ACC112 (cell line): ENCODE measurements around the gene SLC22A8.
A peak's percentile ranks its signal among the peaks of the same experiment; 100 is the strongest.
"Not testable (repeated sequence)": the region's sequence is repeated elsewhere in the genome, so short reads cannot be mapped to it uniquely, and the experiment has no call there.

Experiments used
- H2AFZ ChIP-seq: fragments of 200-600 bp; sonication (generic); one replicate; pipeline ENCODE4 v1.6.0; 2017; ENCODE audit warnings: antibody characterized with exemption, low read length; ENCODE audit not compliant: unreplicated experiment
- H3K27ac ChIP-seq: fragments of 200-600 bp; sonication (generic); 2 replicates; pipeline ENCODE4 v1.5.1; 2014; ENCODE audit warnings: low read depth, mild to moderate bottlenecking, antibody characterized with exemption, low read length, moderate library complexity
- H3K27me3 ChIP-seq: fragments of 200-600 bp; sonication (generic); 2 replicates; pipeline ENCODE4 v1.6.1; 2014; ENCODE audit warnings: mild to moderate bottlenecking, antibody characterized with exemption, low read length, moderate library complexity, mixed read lengths; ENCODE audit not compliant: insufficient read depth
- H3K36me3 ChIP-seq: fragments of 200-600 bp; sonication (generic); 2 replicates; pipeline ENCODE4 v1.6.1; 2016; ENCODE audit warnings: mild to moderate bottlenecking, antibody characterized with exemption, low read length, moderate library complexity, mixed read lengths; ENCODE audit not compliant: insufficient read depth
- H3K4me1 ChIP-seq: fragments of 200-600 bp; sonication (generic); one replicate; pipeline ENCODE4 v1.6.1; 2016; ENCODE audit warnings: low read length, mixed read lengths; ENCODE audit not compliant: insufficient read depth, unreplicated experiment, control insufficient read depth
- H3K4me3 ChIP-seq: fragments of 200-600 bp; sonication (generic); 2 replicates; pipeline ENCODE4 v1.5.1; 2014; ENCODE audit warnings: mild to moderate bottlenecking, low read depth, low read length
- H3K79me2 ChIP-seq: fragments of 200-600 bp; sonication (generic); one replicate; pipeline ENCODE4 v1.6.0; 2016; ENCODE audit warnings: low read length; ENCODE audit not compliant: control insufficient read depth, unreplicated experiment, insufficient read depth

Gene SLC22A8

GRCh38 chr11:63015521-63016215 lies at the start of gene SLC22A8:
TSS of gene SLC22A8 (minus strand) at chr11:63015841. CDS start at chr11:63014958, 883 bp downstream.
- no peaks in the 10 kb centered on the region for H3K79me2 ChIP-seq
- H3K4me3 ChIP-seq = no peak within 1 kb of the TSS
- H3K36me3 ChIP-seq = no peaks in the 10 kb centered on the region
- no peak within 1 kb of the TSS for H2AFZ ChIP-seq
- peaks cover 58% of the 10 kb centered on the region for H3K27me3 ChIP-seq
- H3K27ac ChIP-seq = no peak within 1 kb of the TSS
- no peaks in the 10 kb centered on the region for H3K4me1 ChIP-seq

- not testable (repeated sequence) for H3K79me2 ChIP-seq, H2AFZ ChIP-seq, H3K4me1 ChIP-seq, H3K4me3 ChIP-seq, H3K27ac ChIP-seq, H3K36me3 ChIP-seq
- peaks cover 34% of the 10 kb centered on the region; the same call in 1 of the 2 replicates for H3K27me3 ChIP-seq
These were observed 30.6 kb upstream of the SLC22A8 start for GRCh38 chr11:63046203-63046602.

- Histone ChIP-seq H2AFZ (no peak overlapping the region), H3K4me3 (no peak overlapping the region), H3K27ac (no peak overlapping the region), H3K36me3 (no peaks in the 10 kb centered on the region), H3K4me1 (no peaks in the 10 kb centered on the region), H3K27me3 (peaks cover 12% of the 10 kb centered on the region; the same call in 1 of the 2 replicates), H3K79me2 (no peaks in the 10 kb centered on the region)
These were observed 27.0 kb upstream of the SLC22A8 start for GRCh38 chr11:63042596-63042995.

- no peaks in the 10 kb centered on the region for H3K79me2 ChIP-seq
- no peak overlapping the region for H3K27ac ChIP-seq
- H3K36me3 ChIP-seq = no peaks in the 10 kb centered on the region
- H3K27me3 ChIP-seq = peaks cover 62% of the 10 kb centered on the region
- no peaks in the 10 kb centered on the region for H3K4me1 ChIP-seq
- no peak overlapping the region for H2AFZ ChIP-seq
- H3K4me3 ChIP-seq = no peak overlapping the region
These were observed 16.8 kb upstream of the SLC22A8 start for GRCh38 chr11:63032457-63032856.

GRCh38 chr11:63023841-63024648 lies 8.4 kb upstream of the SLC22A8 start:
- Histone ChIP-seq H3K27me3 (peaks cover 22% of the 10 kb centered on the region; the same call in 1 of the 2 replicates), H3K4me1 (no peaks in the 10 kb centered on the region), H3K27ac (no peak overlapping the region), H3K36me3 (no peaks in the 10 kb centered on the region), H2AFZ (peak overlapping the region; percentile 49), H3K79me2 (no peaks in the 10 kb centered on the region), H3K4me3 (peak overlapping the region; percentile 19; the same call in 1 of the 2 replicates)

- Histone ChIP-seq H3K27ac (no peak overlapping the region), H3K27me3 (peaks cover 22% of the 10 kb centered on the region), H2AFZ (no peak overlapping the region), H3K79me2 (no peaks in the 10 kb centered on the region), H3K4me3 (no peak overlapping the region), H3K4me1 (no peaks in the 10 kb centered on the region), H3K36me3 (no peaks in the 10 kb centered on the region)
These were observed 7.7 kb upstream of the SLC22A8 start for GRCh38 chr11:63023222-63023814.

- Histone ChIP-seq H3K27me3 (peaks cover 29% of the 10 kb centered on the region), H3K79me2 (no peaks in the 10 kb centered on the region), H3K4me1 (no peaks in the 10 kb centered on the region), H3K36me3 (no peaks in the 10 kb centered on the region), H3K4me3 (no peak overlapping the region), H2AFZ (no peak overlapping the region), H3K27ac (no peak overlapping the region)
These were observed 6.8 kb upstream of the SLC22A8 start for GRCh38 chr11:63022441-63022840.

GRCh38 chr11:63020671-63021291 lies 5.1 kb upstream of the SLC22A8 start:
- no peak overlapping the region for H2AFZ ChIP-seq
- H3K27ac ChIP-seq = no peak overlapping the region
- H3K27me3 ChIP-seq = peaks cover 23% of the 10 kb centered on the region
- no peak overlapping the region for H3K4me3 ChIP-seq
- H3K79me2 ChIP-seq = no peaks in the 10 kb centered on the region
- no peaks in the 10 kb centered on the region for H3K36me3 ChIP-seq
- H3K4me1 ChIP-seq = no peaks in the 10 kb centered on the region

GRCh38 chr11:63019506-63019905 lies 3.9 kb upstream of the SLC22A8 start:
- Histone ChIP-seq H3K27ac (no peak overlapping the region), H3K4me3 (no peak overlapping the region), H3K4me1 (no peaks in the 10 kb centered on the region), H3K27me3 (peaks cover 25% of the 10 kb centered on the region), H3K79me2 (no peaks in the 10 kb centered on the region), H3K36me3 (no peaks in the 10 kb centered on the region), H2AFZ (no peak overlapping the region)

GRCh38 chr11:63017306-63017974 lies 1.8 kb upstream of the SLC22A8 start:
- H2AFZ ChIP-seq = no peak overlapping the region
- H3K79me2 ChIP-seq = no peaks in the 10 kb centered on the region
- no peak overlapping the region for H3K27ac ChIP-seq
- peaks cover 45% of the 10 kb centered on the region for H3K27me3 ChIP-seq
- H3K4me1 ChIP-seq = no peaks in the 10 kb centered on the region
- no peaks in the 10 kb centered on the region for H3K36me3 ChIP-seq
- no peak overlapping the region for H3K4me3 ChIP-seq
